K562 (cell line): ENCODE results near the gene ARSK. TPM values are rescaled to one million over a fixed set of nuclear protein-coding genes. Genes with fewer than 3 reads are reported as not detected.

Experiments
- ARID2 ChIP-seq: fragments of 450-650 bp; IDR thresholded peaks from 2 replicates; pipeline ENCODE4 v1.6.1; 2017; ENCODE audit warnings: antibody characterized with exemption, mild to moderate bottlenecking
- DMBX1 ChIP-seq: fragments of 250-450 bp; sonication (Bioruptor Pico); IDR thresholded peaks from 2 replicates; pipeline ENCODE4 v1.8.0; 2022; ENCODE audit warnings: inconsistent platforms, mild to moderate bottlenecking, moderate library complexity, borderline replicate concordance
- DNMT1 ChIP-seq: fragments of 450-650 bp; IDR thresholded peaks from 2 replicates; pipeline ENCODE4 v1.6.1; 2016; ENCODE audit warnings: antibody characterized with exemption, mild to moderate bottlenecking
- ELF1 ChIP-seq: fragments of 200-800 bp; sonication (Bioruptor generic); IDR thresholded peaks from 2 replicates; pipeline ENCODE4 v1.6.1; 2016; ENCODE audit warnings: missing genetic modification characterization, missing compliant biosample characterization
- EZH2 ChIP-seq: IDR thresholded peaks from 2 replicates; pipeline ENCODE4 v1.6.1; 2012; ENCODE audit warnings: low read depth, mild to moderate bottlenecking, inconsistent platforms, low read length, borderline replicate concordance
- HNRNPK ChIP-seq: fragments of 200-400 bp; formaldehyde crosslinking; IDR thresholded peaks from one replicate; pipeline ENCODE4 v1.6.1; 2018; ENCODE audit warnings: mild to moderate bottlenecking, low read depth, low read length; ENCODE audit not compliant: poor library complexity, severe bottlenecking
- MNT ChIP-seq, 2 experiments: fragments of 450-650 bp; conservative IDR thresholded peaks; 2 replicates each; pipeline ENCODE4 v1.6.1; 2017; ENCODE audit warnings: mild to moderate bottlenecking in 2 of 2, moderate library complexity in 2 of 2
- NCOA4 ChIP-seq: fragments of 450-650 bp; IDR thresholded peaks from 2 replicates; pipeline ENCODE4 v1.6.1; 2018; ENCODE audit warnings: mild to moderate bottlenecking; ENCODE audit not compliant: partially characterized antibody
- NR2F6 ChIP-seq: fragments of 450-650 bp; formaldehyde crosslinking; IDR thresholded peaks from 2 replicates; pipeline ENCODE4 v1.4.0; 2020; ENCODE audit warnings: mild to moderate bottlenecking
- OTX1 ChIP-seq: fragments of 450-650 bp; formaldehyde crosslinking; IDR thresholded peaks from 2 replicates; pipeline ENCODE4 v1.4.0; 2022; ENCODE audit warnings: mild to moderate bottlenecking
- RBM34 ChIP-seq: fragments of 200-400 bp; formaldehyde crosslinking; IDR thresholded peaks from 2 replicates; pipeline ENCODE4 v1.6.1; 2018; ENCODE audit warnings: low read length, borderline replicate concordance; ENCODE audit not compliant: insufficient read depth
- SFPQ ChIP-seq: fragments of 200-400 bp; formaldehyde crosslinking; IDR thresholded peaks from 2 replicates; pipeline ENCODE4 v1.6.1; 2017; ENCODE audit warnings: mild to moderate bottlenecking, low read depth, low read length, moderate library complexity
- ZC3H4 ChIP-seq: sonication (generic); formaldehyde crosslinking; IDR thresholded peaks from 2 replicates; pipeline ENCODE4 v1.9.0; 2021; ENCODE audit warnings: missing genetic modification reagents, borderline replicate concordance
- ZKSCAN1 ChIP-seq: fragments of 150-350 bp; IDR thresholded peaks from 2 replicates; pipeline ENCODE4 v1.6.1; 2016; ENCODE audit warnings: low read depth, low read length
- ZNF197 ChIP-seq: fragments of 200-800 bp; sonication (Bioruptor generic); IDR thresholded peaks from 2 replicates; pipeline ENCODE4 v1.6.1; 2016; ENCODE audit warnings: low read depth, missing genetic modification characterization, missing compliant biosample characterization
- ZNF280B ChIP-seq: fragments of 250-450 bp; sonication (Bioruptor Pico); IDR thresholded peaks from 2 replicates; pipeline ENCODE4 v1.5.1; 2021; ENCODE audit warnings: mild to moderate bottlenecking
- ZNF583 ChIP-seq: fragments of 250-450 bp; sonication (Bioruptor Pico); IDR thresholded peaks from 2 replicates; pipeline ENCODE4 v1.4.0; 2020
- ZNF778 ChIP-seq: fragments of 450-650 bp; formaldehyde crosslinking; IDR thresholded peaks from 2 replicates; pipeline ENCODE4 v1.4.0; 2020; ENCODE audit warnings: mild to moderate bottlenecking, moderate library complexity
- polyA plus RNA-seq, 8 experiments: library from polyadenylated mRNA; depleted of rRNA in 4 of 8; stranded (reverse) in 5 of 8; unstranded in 3 of 8; fragments of >200 nt; fragmentation: Nextera tagmentation in 2 of 8; fragmentation: Illumina TruSeq in 1 of 8; extraction: Ambion mirVana in 2 of 8; extraction: Trizol in 1 of 8; gene quantifications; 2 replicates each; pipeline versions ENCODE4 v1.2.1 to v1.2.3, GENCODE V29; 2011 to 2014; ENCODE audit warnings: inconsistent platforms in 1 of 8, missing spikeins in 1 of 8
- total RNA-seq, 7 experiments: library from RNA; depleted of rRNA in 6 of 7; stranded (reverse); fragments of >200 nt in 6 of 7; fragmentation: Illumina TruSeq in 2 of 7; extraction: Trizol in 2 of 7; gene quantifications; 2 replicates each; pipeline versions ENCODE4 v1.2.1 to v1.2.3, GENCODE V29; 2011 to 2021; ENCODE audit warnings: low replicate concordance in 1 of 7
- TF ChIP-seq, protein P1 (sequence below): sonication (generic); formaldehyde crosslinking; IDR thresholded peaks from 2 replicates; pipeline ENCODE4 v1.8.0; 2022; ENCODE audit warnings: mild to moderate bottlenecking, missing genetic modification reagents
- TF ChIP-seq, protein P2 (sequence below): fragments of 250-450 bp; sonication (Bioruptor Pico); IDR thresholded peaks from 2 replicates; pipeline ENCODE4 v1.8.0; 2022; ENCODE audit warnings: moderate library complexity, mild to moderate bottlenecking, inconsistent platforms

ARSK gene
- total and polyA plus RNA-seq, 9 of the 15 experiments (the other 6 are each of a cell fraction or from before 2014, with no cell fraction given) = 2.7 to 9.4 (median 7.1) TPM

- TF ChIP-seq MNT (conservative IDR thresholded peaks at IDR 0.05) (peak; percentile 89 to 92), EZH2 (no peak), OTX1 (no peak; the same call in 1 of the 2 replicates), DMBX1 (CRISPR knock-in tag) (no peak), ZNF197 (no peak), ZNF583 (CRISPR knock-in tag) (peak; percentile 45; the same call in 1 of the 2 replicates), NR2F6 (CRISPR knock-in tag) (no peak), RBM34 (no peak), HNRNPK (no peak), ELF1 (tag) (no peak; the same call in 1 of the 2 replicates), SFPQ (no peak), DNMT1 (no peak), ZNF280B (CRISPR knock-in tag) (no peak), ZC3H4 (no peak), NCOA4 (no peak), ZKSCAN1 (0 out of 2 replicates have a peak, but pooled peaks have one; percentile 23), ARID2 (no peak), ZNF778 (CRISPR knock-in tag) (no peak)
- TF ChIP-seq, protein P1, sequence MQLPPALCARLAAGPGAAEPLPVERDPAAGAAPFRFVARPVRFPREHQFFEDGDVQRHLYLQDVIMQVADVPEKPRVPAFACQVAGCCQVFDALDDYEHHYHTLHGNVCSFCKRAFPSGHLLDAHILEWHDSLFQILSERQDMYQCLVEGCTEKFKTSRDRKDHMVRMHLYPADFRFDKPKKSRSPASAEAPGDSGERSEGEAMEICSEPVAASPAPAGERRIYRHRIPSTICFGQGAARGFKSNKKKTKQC (CRISPR knock-in tag) = peak; percentile 86; the same call in 1 of the 2 replicates
- TF ChIP-seq, protein P2, sequence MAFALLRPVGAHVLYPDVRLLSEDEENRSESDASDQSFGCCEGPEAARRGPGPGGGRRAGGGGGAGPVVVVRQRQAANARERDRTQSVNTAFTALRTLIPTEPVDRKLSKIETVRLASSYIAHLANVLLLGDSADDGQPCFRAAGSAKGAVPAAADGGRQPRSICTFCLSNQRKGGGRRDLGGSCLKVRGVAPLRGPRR = no peak
Measured at GRCh38 chr5:95554647-95555548, at the start of gene ARSK, which contains the start of gene SKIC3 (continued).
